RPMI8226 (cell line): ENCODE results near the gene SUPT3H.
"Not testable (repeated sequence)": the region's sequence is repeated elsewhere in the genome, so short reads cannot be mapped to it uniquely, and the experiment has no call there.

Experiments
- DNase-seq: peaks from one replicate; pipeline ENCODE4 v3.0.0-alpha.2; 2015

SUPT3H gene

GRCh38 chr6:44867571-44868334 is 510.0 kb downstream of the SUPT3H start:
- DNase-seq, result no peak

DNA sequence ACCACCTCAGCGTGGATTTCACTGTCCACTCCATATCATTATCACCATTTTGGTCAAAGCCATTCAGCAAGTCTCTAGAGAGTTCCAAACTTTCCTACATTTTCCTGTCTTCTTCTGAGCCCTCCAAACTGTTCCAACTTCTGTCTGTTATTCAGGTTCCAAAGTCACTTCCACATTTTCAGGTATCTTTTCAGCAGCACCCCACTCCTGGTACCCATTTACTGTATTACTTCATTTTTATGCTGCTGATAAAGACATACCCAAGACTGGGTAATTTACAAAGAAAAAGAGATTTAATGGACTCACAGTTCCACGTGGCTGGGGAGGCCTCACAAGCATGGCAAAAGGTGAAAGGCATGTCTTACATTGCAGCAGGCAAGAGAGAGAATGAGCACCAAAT is 512.5 kb downstream of the SUPT3H start:
- DNase-seq, result not testable (repeated sequence)

DNA sequence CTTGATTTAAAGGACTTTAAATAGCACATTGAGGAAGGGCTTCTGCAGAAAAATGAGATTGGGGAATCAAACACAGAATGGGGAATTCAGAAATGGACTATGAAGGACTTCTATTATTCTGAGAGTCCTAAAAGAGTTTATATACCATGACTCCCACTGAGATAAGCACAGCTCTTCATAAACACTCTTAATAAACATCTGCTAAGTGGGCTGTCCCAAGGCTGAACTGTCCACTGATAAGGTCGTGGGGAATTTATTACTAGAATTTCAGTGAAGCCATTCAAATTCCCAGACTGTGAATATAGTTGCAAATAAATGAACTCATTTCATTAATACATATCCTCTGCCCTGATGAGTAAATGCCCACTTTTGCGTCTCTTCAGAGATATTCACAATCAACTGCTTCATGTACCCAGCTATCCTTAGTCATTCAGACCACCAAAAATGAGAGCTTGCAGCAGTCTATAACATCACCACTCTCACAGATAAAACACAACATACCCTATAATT is 517.8 kb downstream of the SUPT3H start:
- DNase-seq, result no peak

DNA sequence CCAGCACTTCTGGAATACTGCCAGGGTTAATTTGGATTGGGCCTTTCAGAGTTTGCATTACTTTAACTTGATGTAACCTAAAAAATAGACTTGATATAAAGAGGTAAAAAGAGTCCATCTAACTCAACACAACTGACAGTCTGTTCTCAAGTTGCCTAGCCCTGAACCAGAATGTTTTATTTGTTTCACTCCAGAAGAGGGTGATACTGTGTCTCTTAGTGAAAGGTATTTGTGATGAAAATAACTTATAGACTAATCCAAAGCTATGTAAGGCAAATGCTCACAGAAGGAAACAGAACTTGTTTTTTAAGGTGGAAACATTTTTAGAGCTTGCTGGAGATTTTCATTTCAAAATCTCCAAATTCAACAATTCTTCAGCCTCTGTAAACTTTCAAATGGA is 518.7 kb downstream of the SUPT3H start:
- no peak for DNase-seq

GRCh38 chr6:44856479-44856878 is 521.3 kb downstream of the SUPT3H start:
- DNase-seq, result no peak

DNA sequence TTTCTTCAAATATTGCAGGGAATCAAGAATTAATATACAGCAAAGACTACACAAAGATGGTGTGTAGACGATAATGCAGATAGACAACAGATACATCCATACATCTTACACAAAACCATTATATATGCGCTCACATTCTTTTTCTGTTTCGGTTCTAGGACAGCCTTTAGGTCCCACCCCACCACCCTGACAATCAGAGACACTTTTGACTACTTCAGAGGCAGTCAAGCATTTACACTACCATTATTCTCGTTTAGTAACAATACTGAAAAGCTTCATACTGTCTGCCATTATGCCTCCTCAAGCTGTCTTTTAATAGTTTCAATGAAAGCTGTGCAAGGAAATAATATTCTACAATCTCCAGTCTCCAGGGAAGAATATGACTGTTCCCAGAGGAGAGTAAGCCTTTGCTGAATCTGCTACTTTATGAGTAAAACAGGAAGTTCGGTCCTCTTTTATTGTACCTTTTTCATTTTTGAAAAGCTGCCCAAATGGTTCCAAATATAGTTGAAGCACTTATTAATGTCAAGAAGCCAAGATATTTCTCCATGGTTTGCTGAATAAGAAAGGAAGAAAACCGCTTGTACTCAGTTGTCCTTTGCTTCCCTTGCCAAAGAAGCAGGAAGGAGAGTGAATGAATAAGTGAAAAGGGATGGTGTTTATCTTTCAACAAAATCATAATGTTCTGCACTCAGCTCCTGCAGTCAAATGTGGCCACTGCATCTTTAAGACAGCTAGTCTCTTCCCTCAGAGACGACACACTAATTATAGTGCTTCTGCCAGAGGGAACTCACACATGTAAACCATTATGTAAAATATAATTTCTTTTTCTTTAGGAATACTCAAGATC is 521.9 kb downstream of the SUPT3H start:
- DNase-seq, result no peak

- no peak for DNase-seq
These were observed 522.9 kb downstream of the SUPT3H start for GRCh38 chr6:44854712-44855443.

DNA sequence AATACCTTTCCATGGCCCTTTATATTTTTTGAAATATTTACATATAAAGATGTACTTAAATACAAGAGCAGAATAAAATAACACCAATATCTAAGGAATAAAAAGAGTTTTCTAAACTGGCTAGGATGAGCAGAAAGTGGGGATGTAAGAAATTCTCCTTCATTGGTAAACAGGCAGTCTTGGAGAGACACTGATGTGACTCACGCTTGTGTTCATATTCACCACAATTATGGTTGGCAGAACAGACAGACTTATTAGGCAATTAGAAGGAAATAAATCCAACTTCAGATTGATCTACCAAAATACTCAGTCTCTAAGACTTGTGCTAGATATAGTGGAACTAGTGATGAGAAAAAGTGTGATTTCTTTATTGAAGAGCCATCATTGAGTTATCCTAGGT is 526.6 kb downstream of the SUPT3H start:
- no peak for DNase-seq

- DNase-seq, result no peak
These were observed 527.4 kb downstream of the SUPT3H start for GRCh38 chr6:44850312-44850711.

GRCh38 chr6:44849806-44850205 is 527.9 kb downstream of the SUPT3H start:
- no peak for DNase-seq

DNA sequence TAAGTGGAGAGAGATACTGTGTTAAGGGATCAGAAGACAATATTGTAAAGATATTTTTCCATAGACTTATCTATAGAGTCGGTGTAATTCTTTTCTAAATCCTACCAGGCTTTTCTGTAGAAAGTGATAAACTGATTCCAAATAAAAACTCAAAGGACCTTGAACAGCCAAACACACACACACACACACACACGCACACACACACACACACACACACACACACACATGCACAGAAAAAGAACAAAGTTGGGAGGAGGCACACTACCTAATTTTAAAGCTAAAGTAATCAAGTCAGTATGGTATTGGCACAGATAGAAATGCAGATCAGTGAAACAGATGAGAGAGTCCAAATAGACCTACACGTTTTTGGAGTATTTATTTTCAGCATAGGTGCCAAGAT is 534.0 kb downstream of the SUPT3H start:
- no peak for DNase-seq

GRCh38 chr6:44842616-44843015 is 535.1 kb downstream of the SUPT3H start:
- no peak for DNase-seq

- DNase-seq, result no peak
These were observed 535.9 kb downstream of the SUPT3H start for GRCh38 chr6:44841829-44842228.

DNA sequence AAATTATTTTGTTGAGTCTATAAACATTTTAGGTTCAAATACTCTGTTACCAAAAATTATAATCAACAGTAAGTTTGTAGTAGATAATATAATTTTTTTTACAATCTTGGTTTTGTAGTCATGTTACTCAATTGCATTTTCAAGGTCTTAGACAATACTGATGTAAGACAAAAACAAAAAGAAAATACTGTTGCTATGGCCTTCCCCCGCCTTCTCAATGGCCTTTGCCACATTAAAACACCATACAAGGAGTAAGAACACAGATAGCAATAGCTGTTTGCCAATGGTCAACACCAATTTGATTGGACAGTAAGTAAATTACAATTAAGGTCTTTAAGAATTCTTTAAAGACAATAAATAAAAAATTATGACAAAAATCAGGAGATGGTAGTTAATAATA is 540.0 kb downstream of the SUPT3H start:
- DNase-seq, result no peak

- no peak for DNase-seq
These were observed 540.5 kb downstream of the SUPT3H start for GRCh38 chr6:44837255-44837654.

DNA sequence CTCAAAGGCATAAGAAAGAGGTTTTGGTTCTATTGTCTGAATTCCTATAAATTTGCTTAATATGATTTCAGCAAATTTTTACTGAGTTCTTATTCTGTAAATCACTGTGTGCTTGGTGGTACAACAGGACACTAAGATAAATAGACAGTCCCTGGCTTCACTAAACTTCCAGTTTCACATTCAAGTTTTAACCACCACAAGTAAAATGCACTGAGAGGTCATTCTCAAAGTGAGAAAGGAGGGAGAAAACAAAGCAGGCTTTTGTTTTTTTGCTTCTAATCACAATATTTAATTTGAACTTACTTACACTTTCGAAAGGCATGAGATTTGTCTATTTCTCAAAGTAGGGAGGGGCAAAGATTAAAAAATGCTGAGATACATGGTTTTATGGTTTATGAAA is 544.5 kb downstream of the SUPT3H start:
- no peak for DNase-seq

DNA sequence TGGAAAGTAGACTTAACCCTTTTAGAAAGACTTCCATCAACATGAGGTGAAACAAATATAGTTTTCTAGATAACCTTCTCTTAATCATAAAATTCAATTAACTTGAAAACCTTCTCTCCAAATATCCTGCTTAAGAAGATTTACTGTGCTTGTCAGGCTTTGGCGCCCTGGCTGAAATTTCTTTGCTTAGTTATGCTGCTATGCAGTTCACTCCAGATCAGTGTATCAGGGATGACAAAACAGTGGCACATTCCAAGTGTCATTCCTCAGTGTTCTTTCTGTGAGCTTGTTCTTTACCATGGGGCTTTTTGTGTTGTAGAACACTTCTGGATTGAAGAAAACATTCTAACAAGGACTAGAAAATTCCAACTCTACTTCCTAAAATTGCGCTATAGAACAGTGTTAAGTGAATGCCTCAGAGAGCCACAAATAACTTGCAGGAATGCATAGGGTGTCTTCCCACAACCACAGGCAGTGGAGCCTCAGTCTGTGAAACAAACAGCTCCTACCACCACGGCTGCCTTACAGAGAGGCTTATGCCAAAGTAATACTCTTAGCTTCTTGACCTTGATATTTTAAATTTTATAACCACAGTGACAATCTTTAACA is 546.6 kb downstream of the SUPT3H start:
- no peak for DNase-seq

GRCh38 chr6:44829836-44830235 is 547.9 kb downstream of the SUPT3H start:
- no peak for DNase-seq

DNA sequence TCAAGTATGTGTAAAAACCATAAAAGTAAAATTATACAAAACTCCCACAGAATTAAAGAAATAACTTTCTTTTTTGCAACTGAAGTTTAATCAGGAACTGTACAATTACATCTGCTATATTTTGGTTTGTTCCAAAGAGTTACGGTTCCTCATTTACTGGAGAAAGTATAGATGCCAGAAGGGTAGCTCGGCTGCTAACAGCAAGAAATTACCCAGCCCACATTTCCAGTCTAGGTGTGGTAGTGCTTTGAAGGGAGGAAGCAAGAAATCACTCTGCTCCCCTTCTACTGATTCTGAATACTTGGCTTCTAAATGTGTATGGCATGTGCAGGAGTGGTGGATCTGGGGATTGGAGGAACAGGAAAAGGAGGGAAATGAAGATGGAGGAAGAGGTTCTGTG is 549.0 kb downstream of the SUPT3H start:
- peak; percentile 8 for DNase-seq

GRCh38 chr6:44826025-44826676 is 551.6 kb downstream of the SUPT3H start:
- no peak for DNase-seq

GRCh38 chr6:44825273-44825672 is 552.5 kb downstream of the SUPT3H start:
- DNase-seq, result no peak

DNA sequence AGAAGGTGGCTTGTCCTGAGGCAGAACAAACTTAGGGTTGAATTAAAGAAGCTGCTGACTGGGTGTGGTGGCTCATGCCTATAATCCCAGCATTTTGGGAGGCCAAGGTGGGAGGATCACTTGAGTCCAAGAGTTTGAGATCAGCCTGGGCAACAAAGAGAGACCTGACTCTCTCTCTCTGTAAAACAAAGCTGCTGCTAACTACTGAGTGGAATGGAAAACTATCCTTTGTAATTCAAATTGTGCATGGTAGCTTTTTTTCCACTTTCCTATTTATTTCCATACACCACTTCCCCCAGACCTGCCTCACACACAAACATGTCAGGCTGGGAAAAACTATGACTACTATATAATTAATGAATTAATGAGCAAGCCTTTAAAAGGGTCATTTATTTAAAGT is 553.2 kb downstream of the SUPT3H start:
- DNase-seq, result no peak
